Measurements from ENCODE around the gene CYFIP1. TPM values are rescaled to one million over a fixed set of nuclear protein-coding genes. Genes with fewer than 3 reads are reported as not detected.

Gene CYFIP1
- polyA plus RNA-seq, 3 donors: 47.1 to 85.5 (median 63.8) TPM

GRCh38 chr15:22995795-22996194, 15.6 kb upstream of the CYFIP1 start:
- no peaks in the 10 kb centered on the region for H3K9me3 Mint-ChIP-seq
- H3K36me3 ChIP-seq (replicated peaks in 1 of 2; ENCODE audit: control insufficient read depth in 1 of 2, insufficient read depth in 2 of 2, low read length in 2 of 2): peaks cover 3 to 26% of the 10 kb centered on the region in 2 donors

GRCh38 chr15:22992024-22992326, 11.8 kb upstream of the CYFIP1 start:
- H3K9me3 ChIP-seq (replicated peaks in 1 of 2; ENCODE audit: control insufficient read depth in 1 of 2, insufficient read depth in 1 of 2, low read length in 2 of 2): no peaks in the 10 kb centered on the region
- H2AFZ ChIP-seq (ENCODE audit: insufficient read depth, low read depth, low read length, poor library complexity, severe bottlenecking): no peak overlapping the region
- H3K9me3 Mint-ChIP-seq: no peaks in the 10 kb centered on the region
- H3K27me3 ChIP-seq (ENCODE audit: control insufficient read depth in 2 of 2, insufficient read depth in 2 of 2, low read length in 2 of 2): no peaks in the 10 kb centered on the region
- H3K27me3 Mint-ChIP-seq (ENCODE audit: low read depth in 3 of 3): peaks cover 0 to 6% (median 0%) of the 10 kb centered on the region in 3 donors
- no peak overlapping the region for H3K27ac ChIP-seq (ENCODE audit: low read depth in 1 of 2, low read length in 2 of 2)
- 7% methylated on average over 4 of the region's 5 CpGs for WGBS (ENCODE audit: insufficient coverage)
- peaks cover 0 to 6% of the 10 kb centered on the region in 2 donors for H3K4me1 ChIP-seq (ENCODE audit: control insufficient read depth in 1 of 2, insufficient read depth in 2 of 2, low read length in 2 of 2)
- peaks cover 16 to 28% of the 10 kb centered on the region in 2 donors for H3K36me3 Mint-ChIP-seq
- intact Hi-C loops (cut with micrococcal nuclease): no loop called here
- H3K4me3 Mint-ChIP-seq: no peak overlapping the region
- peaks cover 3 to 12% of the 10 kb centered on the region in 2 donors for H3K36me3 ChIP-seq (replicated peaks in 1 of 2; ENCODE audit: control insufficient read depth in 1 of 2, insufficient read depth in 2 of 2, low read length in 2 of 2)
- H3K4me2 ChIP-seq (replicated peaks; ENCODE audit: extremely low read depth, low read length, poor library complexity, severe bottlenecking): no peak overlapping the region
- peaks cover 5% of the 10 kb centered on the region for H3K4me1 Mint-ChIP-seq
- TF ChIP-seq CTCF (IDR thresholded peaks at IDR 0.05): no peak
- no peaks in the 10 kb centered on the region for H4K20me1 ChIP-seq (ENCODE audit: insufficient read depth, low read length)
- H3K4me3 ChIP-seq (replicated peaks in 1 of 3; ENCODE audit: low read depth in 2 of 3, low read length in 3 of 3): no peak overlapping the region
- no peaks in the 10 kb centered on the region for H3K79me2 ChIP-seq (ENCODE audit: insufficient read depth, low read length)
- peak overlapping the region in 4 of 7 donors; percentile 2 to 68 (median 18) for H3K27ac Mint-ChIP-seq
- DNase-seq: no peak
- no peak overlapping the region for H3K9ac ChIP-seq (ENCODE audit: insufficient read depth, low read length, poor library complexity, severe bottlenecking)

More at GRCh38 chr15:22995795-22996194, 15.6 kb upstream of the CYFIP1 start:
- H3K4me3 ChIP-seq (replicated peaks in 1 of 3; ENCODE audit: low read depth in 2 of 3, low read length in 3 of 3): no peak overlapping the region
- WGBS (ENCODE audit: insufficient coverage): 100% methylated on average over 1 of the region's 7 CpGs
- peaks cover 5% of the 10 kb centered on the region for H3K4me1 Mint-ChIP-seq
- H3K4me1 ChIP-seq (ENCODE audit: control insufficient read depth in 1 of 2, insufficient read depth in 2 of 2, low read length in 2 of 2): peaks cover 0 to 6% of the 10 kb centered on the region in 2 donors
- DNase-seq: no peak
- H3K4me3 Mint-ChIP-seq: no peak overlapping the region
- H3K36me3 Mint-ChIP-seq: peaks cover 27 to 41% of the 10 kb centered on the region in 2 donors
- no peaks in the 10 kb centered on the region for H4K20me1 ChIP-seq (ENCODE audit: insufficient read depth, low read length)
- no peak overlapping the region for H3K27ac ChIP-seq (ENCODE audit: low read depth in 1 of 2, low read length in 2 of 2)
- H3K79me2 ChIP-seq (ENCODE audit: insufficient read depth, low read length): no peaks in the 10 kb centered on the region
- no peak overlapping the region for H3K4me2 ChIP-seq (replicated peaks; ENCODE audit: extremely low read depth, low read length, poor library complexity, severe bottlenecking)
- no peaks in the 10 kb centered on the region for H3K27me3 ChIP-seq (ENCODE audit: control insufficient read depth in 2 of 2, insufficient read depth in 2 of 2, low read length in 2 of 2)
- no peaks in the 10 kb centered on the region for H3K9me3 ChIP-seq (replicated peaks in 1 of 2; ENCODE audit: control insufficient read depth in 1 of 2, insufficient read depth in 1 of 2, low read length in 2 of 2)
- H3K27me3 Mint-ChIP-seq (ENCODE audit: low read depth in 3 of 3): no peaks in the 10 kb centered on the region
- H3K27ac Mint-ChIP-seq: peak overlapping the region in 1 of 7 donors; percentile 10
- intact Hi-C loops (cut with micrococcal nuclease): no loop called here
- H2AFZ ChIP-seq (ENCODE audit: insufficient read depth, low read depth, low read length, poor library complexity, severe bottlenecking): no peak overlapping the region
- no peak for TF ChIP-seq CTCF (IDR thresholded peaks at IDR 0.05)
- H3K9ac ChIP-seq (ENCODE audit: insufficient read depth, low read length, poor library complexity, severe bottlenecking): no peak overlapping the region
